ENCODE data around the gene TACC3.

GRCh38 chr4:1695913-1696312 lies 25.4 kb upstream of the TACC3 start:
- TF ChIP-seq TCF7L2 (IDR thresholded peaks at IDR 0.05; ENCODE audit: low read depth, low read length) (no peak), CTCF (IDR thresholded peaks at IDR 0.05) (no peak), SIN3A (IDR thresholded peaks at IDR 0.05; ENCODE audit: borderline replicate concordance, insufficient read depth, low read depth, low read length) (no peak)

All from Panc1 (cell line).